ENCODE data around the gene FXYD4.

DNA sequence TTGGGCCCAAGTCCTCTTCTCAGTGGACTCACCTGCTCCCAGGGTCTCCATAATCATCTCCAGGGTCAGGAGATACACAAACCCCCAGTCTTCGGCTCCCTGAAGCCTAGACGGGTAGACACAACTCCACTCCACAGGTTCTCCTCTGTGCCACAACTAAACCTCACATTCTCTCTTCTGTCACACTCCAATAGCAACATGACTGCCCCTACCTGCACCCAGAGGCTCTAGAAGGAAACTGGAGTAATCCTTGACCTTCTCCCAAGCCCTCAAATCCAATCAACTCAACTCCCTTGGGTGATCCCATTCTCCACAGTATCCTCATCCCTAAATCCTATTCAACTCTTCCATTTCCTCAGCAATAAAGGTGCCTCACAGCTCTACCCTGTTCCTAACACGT, 21.3 kb downstream of the FXYD4 start:
- no peak for TF ChIP-seq POLR2A (IDR thresholded peaks at IDR 0.05)
- TF ChIP-seq, protein P1, sequence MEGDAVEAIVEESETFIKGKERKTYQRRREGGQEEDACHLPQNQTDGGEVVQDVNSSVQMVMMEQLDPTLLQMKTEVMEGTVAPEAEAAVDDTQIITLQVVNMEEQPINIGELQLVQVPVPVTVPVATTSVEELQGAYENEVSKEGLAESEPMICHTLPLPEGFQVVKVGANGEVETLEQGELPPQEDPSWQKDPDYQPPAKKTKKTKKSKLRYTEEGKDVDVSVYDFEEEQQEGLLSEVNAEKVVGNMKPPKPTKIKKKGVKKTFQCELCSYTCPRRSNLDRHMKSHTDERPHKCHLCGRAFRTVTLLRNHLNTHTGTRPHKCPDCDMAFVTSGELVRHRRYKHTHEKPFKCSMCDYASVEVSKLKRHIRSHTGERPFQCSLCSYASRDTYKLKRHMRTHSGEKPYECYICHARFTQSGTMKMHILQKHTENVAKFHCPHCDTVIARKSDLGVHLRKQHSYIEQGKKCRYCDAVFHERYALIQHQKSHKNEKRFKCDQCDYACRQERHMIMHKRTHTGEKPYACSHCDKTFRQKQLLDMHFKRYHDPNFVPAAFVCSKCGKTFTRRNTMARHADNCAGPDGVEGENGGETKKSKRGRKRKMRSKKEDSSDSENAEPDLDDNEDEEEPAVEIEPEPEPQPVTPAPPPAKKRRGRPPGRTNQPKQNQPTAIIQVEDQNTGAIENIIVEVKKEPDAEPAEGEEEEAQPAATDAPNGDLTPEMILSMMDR (IDR thresholded peaks at IDR 0.05) = no peak
